Heart left ventricle (tissue), 13 donors: ENCODE results near the gene RALGPS1.

Experiments used
- CTCF ChIP-seq, 12 donors: fragments of 200-600 bp; sonication (generic) in 4 of 12; IDR thresholded peaks; one replicate each; pipeline versions ENCODE4 v1.5.0 to v1.8.0; 2018 to 2022; ENCODE audit warnings: antibody characterized with exemption in 12 of 12, mild to moderate bottlenecking in 5 of 12
- POLR2A ChIP-seq, 2 donors: fragments of 450-650 bp; IDR thresholded peaks; one replicate each; pipeline ENCODE4 v1.6.1; 2017; ENCODE audit warnings: antibody characterized with exemption in 2 of 2, mild to moderate bottlenecking in 2 of 2, moderate library complexity in 2 of 2
- donor health status: ischemic (EF 13 %, LVEDD 7.1; RV severe dilation, severe dysfunction).
- donor health status: DM: no; HTN: yes; CAD: no.
- donor health status: DM: no; HTN: no; CAD: no.
- donor health status: ischemic (EF 25% LVEDD 6.9; RV normal size, moderate dysfunction).
- donor health status: ischemic (EF 25% LVEDD 5.7; RV mildly dilated, moderate dysfunction).
- donor health status: ischemic (EF 35%, LVEDD 5.7; RV mildly dilated, moderate dysfunction).
- donor health status: nonischemic (EF 11% LVEDD 7.7; RV severe dilation, severe dysfunction).
- donor health status: DM: yes; HTN: yes; CAD: no.
- donor health status: PGD.
- donor health status: ischemic (EF 29% LVEDD 5.4; RV normal size, mild dysfunction).
- donor health status: nonischemic (EF 23%, LVEDD 6.1; RV moderate dilation, normal function).

DNA sequence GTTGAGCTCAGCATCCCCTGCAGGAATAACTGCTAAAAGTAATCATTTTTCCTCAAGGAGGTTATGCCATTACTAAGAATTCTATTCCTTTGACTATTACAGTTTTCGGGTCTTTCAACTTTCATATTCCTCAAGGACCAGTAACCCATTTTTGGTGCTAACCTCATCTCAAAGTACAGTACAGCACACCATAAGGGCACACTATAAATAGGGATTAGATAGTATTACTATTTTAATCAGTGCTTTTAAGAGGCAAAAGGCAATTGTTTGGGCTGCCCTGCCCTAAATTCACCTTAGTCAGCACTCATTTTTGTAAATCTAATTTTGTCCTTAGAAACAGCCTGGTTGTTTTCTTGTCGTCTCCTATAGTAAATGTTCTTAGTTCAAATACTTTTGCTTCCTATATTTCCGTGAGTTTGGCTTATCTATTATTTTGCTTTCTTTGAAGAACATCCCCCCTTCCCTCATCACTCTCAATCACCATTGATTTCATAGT, 336.4 kb downstream of the RALGPS1 start:
- no peak for TF ChIP-seq CTCF (IDR thresholded peaks at IDR 0.05)
- no peak for TF ChIP-seq POLR2A (IDR thresholded peaks at IDR 0.05)
